Measurements from ENCODE around the gene PTPRN2.

The PTPRN2 gene

GRCh38 chr7:157772486-157773130 lies 815.0 kb downstream of the PTPRN2 start:
- no peak for DNase-seq

GRCh38 chr7:157771689-157772088 lies 815.9 kb downstream of the PTPRN2 start:
- no peak for DNase-seq

GRCh38 chr7:157770716-157771320 lies 816.8 kb downstream of the PTPRN2 start:
- DNase-seq = no peak

- DNase-seq = no peak
Observed at GRCh38 chr7:157769526-157770215, 818.0 kb downstream of the PTPRN2 start.

GRCh38 chr7:157769086-157769485 lies 818.5 kb downstream of the PTPRN2 start:
- no peak for DNase-seq

GRCh38 chr7:157768198-157768597 lies 819.4 kb downstream of the PTPRN2 start:
- DNase-seq = no peak

- DNase-seq = no peak
Observed at GRCh38 chr7:157767506-157768197, 820.0 kb downstream of the PTPRN2 start.

GRCh38 chr7:157766098-157766497 lies 821.5 kb downstream of the PTPRN2 start:
- DNase-seq = no peak

- DNase-seq = no peak
Observed at GRCh38 chr7:157764946-157765537, 822.6 kb downstream of the PTPRN2 start.

- DNase-seq = no peak
Observed at GRCh38 chr7:157764193-157764592, 823.4 kb downstream of the PTPRN2 start.

- DNase-seq = no peak
Observed at GRCh38 chr7:157763279-157764000, 824.2 kb downstream of the PTPRN2 start.

- no peak for DNase-seq
Observed at GRCh38 chr7:157762824-157763223, 824.8 kb downstream of the PTPRN2 start.

- no peak for DNase-seq
Observed at GRCh38 chr7:157760004-157760730, 827.5 kb downstream of the PTPRN2 start.

GRCh38 chr7:157759246-157759805 lies 828.3 kb downstream of the PTPRN2 start:
- DNase-seq = no peak

GRCh38 chr7:157758468-157759245 lies 829.0 kb downstream of the PTPRN2 start:
- no peak for DNase-seq

- no peak for DNase-seq
Observed at GRCh38 chr7:157757776-157758467, 829.7 kb downstream of the PTPRN2 start.

GRCh38 chr7:157757211-157757610 lies 830.4 kb downstream of the PTPRN2 start:
- no peak for DNase-seq

- no peak for DNase-seq
Observed at GRCh38 chr7:157755741-157756140, 831.9 kb downstream of the PTPRN2 start.

GRCh38 chr7:157754416-157754790 lies 833.2 kb downstream of the PTPRN2 start:
- no peak for DNase-seq
